ENCODE results near the gene EGR1. TPM values are rescaled to one million over a fixed set of nuclear protein-coding genes. Genes with fewer than 3 reads are reported as not detected.
A peak's percentile ranks its signal among the peaks of the same experiment; 100 is the strongest.

EGR1 gene
- total RNA-seq, 2 experiments from 2014 or later = 64.2 to 69.4 TPM

- no peak for DNase-seq
- no peak overlapping the region for H3K4me3 Mint-ChIP-seq
- peaks cover 7% of the 10 kb centered on the region for H3K4me1 Mint-ChIP-seq (ENCODE audit: low read depth)
- CTCF ChIA-PET = no interaction called here
- intact Hi-C loops (cut with micrococcal nuclease) = no loop called here
- H3K9me3 Mint-ChIP-seq = no peaks in the 10 kb centered on the region
- no peak overlapping the region for H3K27ac Mint-ChIP-seq
- POLR2A ChIA-PET = no interaction called here
- H3K27me3 Mint-ChIP-seq = peaks cover 3% of the 10 kb centered on the region
- peaks cover 1% of the 10 kb centered on the region for H3K36me3 Mint-ChIP-seq
Observed at GRCh38 chr5:138444078-138444773, 21.1 kb upstream of the EGR1 start.

GRCh38 chr5:138444774-138445546, 20.3 kb upstream of the EGR1 start:
- intact Hi-C loops (cut with micrococcal nuclease) = no loop called here
- Mint-ChIP-seq H3K4me1 (ENCODE audit: low read depth) (peaks cover 5% of the 10 kb centered on the region), H3K4me3 (no peak overlapping the region), H3K36me3 (peaks cover 1% of the 10 kb centered on the region), H3K27ac (no peak overlapping the region), H3K9me3 (no peaks in the 10 kb centered on the region), H3K27me3 (peaks cover 4% of the 10 kb centered on the region)
- POLR2A ChIA-PET = no interaction called here
- CTCF ChIA-PET = no interaction called here
- no peak for DNase-seq

GRCh38 chr5:138445547-138446271, 19.6 kb upstream of the EGR1 start:
- DNase-seq = no peak
- Mint-ChIP-seq H3K27ac (no peak overlapping the region), H3K4me3 (no peak overlapping the region), H3K27me3 (peaks cover 4% of the 10 kb centered on the region), H3K4me1 (ENCODE audit: low read depth) (peaks cover 6% of the 10 kb centered on the region), H3K9me3 (no peaks in the 10 kb centered on the region), H3K36me3 (no peaks in the 10 kb centered on the region)
- ChIA-PET POLR2A (no interaction called here), CTCF (no interaction called here)
- intact Hi-C loops (cut with micrococcal nuclease) = no loop called here

GRCh38 chr5:138448070-138448469, 17.2 kb upstream of the EGR1 start:
- Mint-ChIP-seq H3K36me3 (no peaks in the 10 kb centered on the region), H3K4me1 (ENCODE audit: low read depth) (peaks cover 6% of the 10 kb centered on the region), H3K4me3 (no peak overlapping the region), H3K9me3 (no peaks in the 10 kb centered on the region), H3K27me3 (peaks cover 4% of the 10 kb centered on the region), H3K27ac (no peak overlapping the region)
- ChIA-PET POLR2A (no interaction called here), CTCF (interaction anchor here (0.8 to 6.3 kb wide), 10 partner anchors 9 to 269 kb away, joined by 3 to 71 read pairs (median 8); partner anchors contain the start of genes EGR1, KDM3B and KIF20A)
- no peak for DNase-seq
- intact Hi-C loops (cut with micrococcal nuclease) = no loop called here

GRCh38 chr5:138448481-138449398, 16.5 kb upstream of the EGR1 start:
- H3K27ac Mint-ChIP-seq = no peak overlapping the region
- H3K9me3 Mint-ChIP-seq = no peaks in the 10 kb centered on the region
- intact Hi-C loops (cut with micrococcal nuclease) = no loop called here
- H3K36me3 Mint-ChIP-seq = no peaks in the 10 kb centered on the region
- H3K27me3 Mint-ChIP-seq = peaks cover 4% of the 10 kb centered on the region
- CTCF ChIA-PET = interaction anchor here (0.8 to 6.3 kb wide), 19 partner anchors 9 to 270 kb away, joined by 3 to 71 read pairs (median 6); partner anchors contain the start of genes EGR1, ETF1, KDM3B and KIF20A
- H3K4me3 Mint-ChIP-seq = no peak overlapping the region
- POLR2A ChIA-PET = interaction anchor here (0.9 to 2.0 kb wide), 3 partner anchors 10 to 17 kb away, joined by 3 to 12 read pairs (median 6); partner anchors contain the start of genes EGR1 and REEP2
- DNase-seq = no peak
- H3K4me1 Mint-ChIP-seq (ENCODE audit: low read depth) = peaks cover 6% of the 10 kb centered on the region

GRCh38 chr5:138449501-138450239, 15.6 kb upstream of the EGR1 start:
- peak overlapping the region; percentile 33 for H3K4me3 Mint-ChIP-seq
- intact Hi-C loops (cut with micrococcal nuclease) = loop anchor here (1.0 kb wide), 1 partner anchor 54 kb away; no protein-coding TSS in a partner anchor
- POLR2A ChIA-PET = interaction anchor here (0.6 to 2.0 kb wide), 5 partner anchors 9 to 561 kb away, joined by 3 to 12 read pairs (median 4); partner anchors contain the start of genes EGR1 and REEP2

GRCh38 chr5:138450971-138451370, 14.3 kb upstream of the EGR1 start:
- Mint-ChIP-seq H3K4me1 (ENCODE audit: low read depth) (peaks cover 6% of the 10 kb centered on the region), H3K27me3 (peaks cover 4% of the 10 kb centered on the region), H3K27ac (no peak overlapping the region), H3K9me3 (no peaks in the 10 kb centered on the region), H3K4me3 (no peak overlapping the region), H3K36me3 (no peaks in the 10 kb centered on the region)
- intact Hi-C loops (cut with micrococcal nuclease) = loop anchor here (1.0 kb wide), 1 partner anchor 52 kb away; no protein-coding TSS in a partner anchor
- POLR2A ChIA-PET = interaction anchor here (1.7 kb wide), 1 partner anchor 14 kb away, joined by 6 read pairs; the partner anchor contains the start of gene EGR1
- CTCF ChIA-PET = interaction anchor here (1.2 to 6.3 kb wide), 6 partner anchors 9 to 53 kb away, joined by 4 to 71 read pairs (median 25); partner anchors contain the start of gene EGR1
- DNase-seq = no peak

More at GRCh38 chr5:138449501-138450239, 15.6 kb upstream of the EGR1 start:
- no peaks in the 10 kb centered on the region for H3K9me3 Mint-ChIP-seq
- no peaks in the 10 kb centered on the region for H3K36me3 Mint-ChIP-seq
- H3K27me3 Mint-ChIP-seq = peaks cover 4% of the 10 kb centered on the region
- DNase-seq = peak; percentile 92
- CTCF ChIA-PET = interaction anchor here (0.6 to 6.3 kb wide), 27 partner anchors 8 to 271 kb away, joined by 3 to 71 read pairs (median 5); partner anchors contain the start of genes BRD8, EGR1, ETF1 and KDM3B
- no peak overlapping the region for H3K27ac Mint-ChIP-seq
- peaks cover 6% of the 10 kb centered on the region for H3K4me1 Mint-ChIP-seq (ENCODE audit: low read depth)

GRCh38 chr5:138452720-138453119, 12.6 kb upstream of the EGR1 start:
- DNase-seq = no peak
- H3K36me3 Mint-ChIP-seq = no peaks in the 10 kb centered on the region
- ChIA-PET POLR2A (interaction anchor here (1.7 kb wide), 1 partner anchor 12 kb away, joined by 6 read pairs; the partner anchor contains the start of gene EGR1), CTCF (interaction anchor here (3.5 to 6.3 kb wide), 2 partner anchors 12 to 51 kb away, joined by 10 to 71 read pairs; partner anchors contain the start of gene EGR1)
- H3K27ac Mint-ChIP-seq = no peak overlapping the region
- peaks cover 4% of the 10 kb centered on the region for H3K27me3 Mint-ChIP-seq
- no peak overlapping the region for H3K4me3 Mint-ChIP-seq
- no peaks in the 10 kb centered on the region for H3K9me3 Mint-ChIP-seq
- intact Hi-C loops (cut with micrococcal nuclease) = no loop called here
- peaks cover 8% of the 10 kb centered on the region for H3K4me1 Mint-ChIP-seq (ENCODE audit: low read depth)

- peaks cover 4% of the 10 kb centered on the region for H3K27me3 Mint-ChIP-seq
- H3K36me3 Mint-ChIP-seq = no peaks in the 10 kb centered on the region
- H3K27ac Mint-ChIP-seq = no peak overlapping the region
- H3K4me3 Mint-ChIP-seq = no peak overlapping the region
- CTCF ChIA-PET = interaction anchor here (0.8 to 6.3 kb wide), 3 partner anchors 11 to 96 kb away, joined by 3 to 71 read pairs (median 10); partner anchors contain the start of gene EGR1
- intact Hi-C loops (cut with micrococcal nuclease) = no loop called here
- no peak for DNase-seq
- H3K4me1 Mint-ChIP-seq (ENCODE audit: low read depth) = peaks cover 17% of the 10 kb centered on the region
- no peaks in the 10 kb centered on the region for H3K9me3 Mint-ChIP-seq
- POLR2A ChIA-PET = no interaction called here
Observed at GRCh38 chr5:138453590-138453989, 11.7 kb upstream of the EGR1 start.

- peaks cover under 1% of the 10 kb centered on the region for H3K36me3 Mint-ChIP-seq
- H3K4me3 Mint-ChIP-seq = no peak overlapping the region
- CTCF ChIA-PET = interaction anchor here (0.8 to 3.5 kb wide), 2 partner anchors 11 to 95 kb away, joined by 3 to 10 read pairs; partner anchors contain the start of gene EGR1
- H3K27me3 Mint-ChIP-seq = peaks cover 4% of the 10 kb centered on the region
- peaks cover 22% of the 10 kb centered on the region for H3K4me1 Mint-ChIP-seq (ENCODE audit: low read depth)
- no peaks in the 10 kb centered on the region for H3K9me3 Mint-ChIP-seq
- POLR2A ChIA-PET = no interaction called here
- H3K27ac Mint-ChIP-seq = no peak overlapping the region
- intact Hi-C loops (cut with micrococcal nuclease) = no loop called here
- no peak for DNase-seq
Observed at GRCh38 chr5:138454121-138454520, 11.2 kb upstream of the EGR1 start.

All from activated CD4-positive, alpha-beta memory T cell treated with anti-CD3 and anti-CD28 coated beads for 36 hours (primary cell).